Astrocyte (in vitro differentiated cells and primary cell): ENCODE measurements around the gene ANKRD44. TPM values are rescaled to one million over a fixed set of nuclear protein-coding genes. Genes with fewer than 3 reads are reported as not detected.
A peak's percentile ranks its signal among the peaks of the same experiment; 100 is the strongest.

Source experiments
- DNase-seq: peaks from one replicate; pipeline ENCODE4 v3.0.0-alpha.2; 2010; ENCODE audit warnings: low read depth
- FAIRE-seq: peaks from 2 replicates; lab custom pipeline; 2011; peaks lifted over from hg19 to GRCh38; lab: Jason Lieb, UNC
- H2AFZ ChIP-seq: 2 replicates; pipeline ENCODE4 v1.6.0; 2012; ENCODE audit warnings: low read depth, low read length, inconsistent platforms
- H3K27ac ChIP-seq: 2 replicates; pipeline ENCODE4 v1.5.1; 2011; ENCODE audit warnings: low read depth, low read length, inconsistent platforms
- H3K27me3 ChIP-seq: 2 replicates; pipeline ENCODE4 v1.6.0; 2011; ENCODE audit warnings: low read length, inconsistent platforms; ENCODE audit not compliant: insufficient read depth
- H3K36me3 ChIP-seq: 2 replicates; pipeline ENCODE4 v1.5.1; 2011; ENCODE audit warnings: low read length, inconsistent platforms; ENCODE audit not compliant: insufficient read depth
- H3K4me1 ChIP-seq: 2 replicates; pipeline ENCODE4 v1.5.1; 2011; ENCODE audit warnings: low read length, inconsistent platforms; ENCODE audit not compliant: insufficient read depth
- H3K4me2 ChIP-seq: 2 replicates; pipeline ENCODE4 v1.6.0; 2012; ENCODE audit warnings: low read length, inconsistent platforms
- H3K4me3 ChIP-seq: 2 replicates; pipeline ENCODE4 v1.5.1; 2011; ENCODE audit warnings: low read depth, mild to moderate bottlenecking, low read length, inconsistent platforms; ENCODE audit not compliant: insufficient read depth
- H3K79me2 ChIP-seq: 2 replicates; pipeline ENCODE4 v1.6.0; 2012; ENCODE audit warnings: mild to moderate bottlenecking, low read length, inconsistent platforms; ENCODE audit not compliant: insufficient read depth
- H3K9ac ChIP-seq: 2 replicates; pipeline ENCODE4 v1.6.0; 2012; ENCODE audit warnings: mild to moderate bottlenecking, low read length, inconsistent platforms
- H3K9me3 ChIP-seq: 2 replicates; pipeline ENCODE4 v1.5.1; 2012; ENCODE audit warnings: low read depth, mild to moderate bottlenecking, low read length, inconsistent platforms; ENCODE audit not compliant: insufficient read depth
- H4K20me1 ChIP-seq: 2 replicates; pipeline ENCODE4 v1.6.0; 2012; ENCODE audit warnings: low read length, inconsistent platforms; ENCODE audit not compliant: insufficient read depth
- H3K27ac Mint-ChIP-seq: one replicate; pipeline ENCODE4 v1.8.0; 2021; ENCODE audit warnings: mild to moderate bottlenecking, mixed read lengths; ENCODE audit not compliant: unreplicated experiment
- H3K27me3 Mint-ChIP-seq: one replicate; pipeline ENCODE4 v1.8.0; 2021; ENCODE audit warnings: low read depth, mixed read lengths; ENCODE audit not compliant: unreplicated experiment
- H3K36me3 Mint-ChIP-seq: one replicate; pipeline ENCODE4 v1.8.0; 2021; ENCODE audit warnings: low read depth, mixed read lengths; ENCODE audit not compliant: unreplicated experiment
- H3K4me1 Mint-ChIP-seq: one replicate; pipeline ENCODE4 v1.8.0; 2021; ENCODE audit warnings: low read depth, mixed read lengths; ENCODE audit not compliant: unreplicated experiment
- H3K4me3 Mint-ChIP-seq: one replicate; pipeline ENCODE4 v1.8.0; 2021; ENCODE audit warnings: mild to moderate bottlenecking, moderate library complexity, mixed read lengths; ENCODE audit not compliant: unreplicated experiment
- H3K9me3 Mint-ChIP-seq: one replicate; pipeline ENCODE4 v1.8.0; 2021; ENCODE audit warnings: mild to moderate bottlenecking, mixed read lengths; ENCODE audit not compliant: unreplicated experiment
- CTCF ChIP-seq: IDR thresholded peaks from 2 replicates; pipeline ENCODE4 v1.5.1; 2011; ENCODE audit warnings: low read depth, mild to moderate bottlenecking, inconsistent platforms, low read length, moderate library complexity; ENCODE audit not compliant: insufficient read depth
- EZH2 ChIP-seq: IDR thresholded peaks from 2 replicates; pipeline ENCODE4 v1.6.1; 2012; ENCODE audit warnings: mild to moderate bottlenecking, low read length, inconsistent platforms; ENCODE audit not compliant: insufficient read depth
- total RNA-seq: library from RNA; stranded (reverse); gene quantifications from 2 replicates; pipeline ENCODE4 v1.2.1, GENCODE V29; 2021

The ANKRD44 gene
- total RNA-seq, 1 donor from 2014 or later = 7.2 TPM

- Histone ChIP-seq H3K27me3 (no peaks in the 10 kb centered on the region), H2AFZ (no peak overlapping the region), H3K4me1 (no peaks in the 10 kb centered on the region), H3K27ac (no peak overlapping the region), H3K9ac (no peak overlapping the region), H3K9me3 (no peaks in the 10 kb centered on the region), H3K4me3 (no peak overlapping the region), H3K36me3 (no peaks in the 10 kb centered on the region), H4K20me1 (no peaks in the 10 kb centered on the region), H3K4me2 (no peak overlapping the region), H3K79me2 (no peaks in the 10 kb centered on the region)
- DNase-seq (no peak), FAIRE-seq (no peak)
- no peaks in the 10 kb centered on the region for H3K9me3 Mint-ChIP-seq
- no peaks in the 10 kb centered on the region for H3K4me1 Mint-ChIP-seq
- TF ChIP-seq CTCF (no peak), EZH2 (no peak)
- H3K4me3 Mint-ChIP-seq = no peak overlapping the region
- no peaks in the 10 kb centered on the region for H3K27me3 Mint-ChIP-seq
- H3K36me3 Mint-ChIP-seq = peaks cover 1% of the 10 kb centered on the region
- no peak overlapping the region for H3K27ac Mint-ChIP-seq
Observed at GRCh38 chr2:197115325-197115724, 195.3 kb downstream of the ANKRD44 start.

- no peaks in the 10 kb centered on the region for H3K79me2 ChIP-seq
- H3K9ac ChIP-seq = no peak overlapping the region
- no peak overlapping the region for H3K4me2 ChIP-seq
- no peak for DNase-seq
- FAIRE-seq = peak; percentile 66
- H3K27ac ChIP-seq = no peak overlapping the region
- Mint-ChIP-seq H3K9me3 (no peaks in the 10 kb centered on the region), H3K4me3 (no peak overlapping the region), H3K4me1 (no peaks in the 10 kb centered on the region), H3K36me3 (no peaks in the 10 kb centered on the region), H3K27ac (no peak overlapping the region), H3K27me3 (no peaks in the 10 kb centered on the region)
- no peaks in the 10 kb centered on the region for H3K27me3 ChIP-seq
- peaks cover 8% of the 10 kb centered on the region for H3K4me1 ChIP-seq
- peak overlapping the region; percentile 10 for H2AFZ ChIP-seq
- no peaks in the 10 kb centered on the region for H3K9me3 ChIP-seq
- TF ChIP-seq CTCF = peak; percentile 57
- TF ChIP-seq EZH2 = no peak
- no peaks in the 10 kb centered on the region for H4K20me1 ChIP-seq
- no peaks in the 10 kb centered on the region for H3K36me3 ChIP-seq
- no peak overlapping the region for H3K4me3 ChIP-seq
Observed at GRCh38 chr2:197113275-197113711, 197.3 kb downstream of the ANKRD44 start.

GRCh38 chr2:197109326-197109725, 201.3 kb downstream of the ANKRD44 start:
- Histone ChIP-seq H3K4me3 (no peak overlapping the region), H3K9ac (no peak overlapping the region), H3K4me1 (peaks cover 17% of the 10 kb centered on the region), H3K9me3 (no peaks in the 10 kb centered on the region), H3K36me3 (no peaks in the 10 kb centered on the region), H4K20me1 (no peaks in the 10 kb centered on the region), H3K27ac (no peak overlapping the region), H3K4me2 (peak overlapping the region; percentile 3), H3K27me3 (no peaks in the 10 kb centered on the region), H3K79me2 (no peaks in the 10 kb centered on the region), H2AFZ (no peak overlapping the region)
- no peaks in the 10 kb centered on the region for H3K36me3 Mint-ChIP-seq
- H3K9me3 Mint-ChIP-seq = no peaks in the 10 kb centered on the region
- FAIRE-seq (no peak), DNase-seq (no peak)
- no peaks in the 10 kb centered on the region for H3K27me3 Mint-ChIP-seq
- TF ChIP-seq CTCF (no peak), EZH2 (no peak)
- H3K27ac Mint-ChIP-seq = no peak overlapping the region
- no peak overlapping the region for H3K4me3 Mint-ChIP-seq
- H3K4me1 Mint-ChIP-seq = peaks cover 3% of the 10 kb centered on the region
